ENCODE measurements around the gene GNG14. TPM values are rescaled to one million over a fixed set of nuclear protein-coding genes. Genes with fewer than 3 reads are reported as not detected.
"Not testable (repeated sequence)": the region's sequence is repeated elsewhere in the genome, so short reads cannot be mapped to it uniquely, and the experiment has no call there.

GNG14 gene
- total and polyA plus RNA-seq, 2 donors (not counting 1 experiment from before 2014, with no cell fraction given): not detected

GRCh38 chr19:12641456-12641855, 46.3 kb upstream of the GNG14 start:
- TF ChIP-seq EZH2 (IDR thresholded peaks at IDR 0.05; ENCODE audit: low read length, missing control alignments): no peak
- TF ChIP-seq, protein P1, sequence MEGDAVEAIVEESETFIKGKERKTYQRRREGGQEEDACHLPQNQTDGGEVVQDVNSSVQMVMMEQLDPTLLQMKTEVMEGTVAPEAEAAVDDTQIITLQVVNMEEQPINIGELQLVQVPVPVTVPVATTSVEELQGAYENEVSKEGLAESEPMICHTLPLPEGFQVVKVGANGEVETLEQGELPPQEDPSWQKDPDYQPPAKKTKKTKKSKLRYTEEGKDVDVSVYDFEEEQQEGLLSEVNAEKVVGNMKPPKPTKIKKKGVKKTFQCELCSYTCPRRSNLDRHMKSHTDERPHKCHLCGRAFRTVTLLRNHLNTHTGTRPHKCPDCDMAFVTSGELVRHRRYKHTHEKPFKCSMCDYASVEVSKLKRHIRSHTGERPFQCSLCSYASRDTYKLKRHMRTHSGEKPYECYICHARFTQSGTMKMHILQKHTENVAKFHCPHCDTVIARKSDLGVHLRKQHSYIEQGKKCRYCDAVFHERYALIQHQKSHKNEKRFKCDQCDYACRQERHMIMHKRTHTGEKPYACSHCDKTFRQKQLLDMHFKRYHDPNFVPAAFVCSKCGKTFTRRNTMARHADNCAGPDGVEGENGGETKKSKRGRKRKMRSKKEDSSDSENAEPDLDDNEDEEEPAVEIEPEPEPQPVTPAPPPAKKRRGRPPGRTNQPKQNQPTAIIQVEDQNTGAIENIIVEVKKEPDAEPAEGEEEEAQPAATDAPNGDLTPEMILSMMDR (conservative IDR thresholded peaks at IDR 0.05 in 1 of 2, IDR thresholded peaks at IDR 0.05 in 1 of 2; ENCODE audit: low read depth in 1 of 2, low read length in 2 of 2): no peak
- Histone ChIP-seq H3K27me3 (ENCODE audit: control insufficient read depth, insufficient read depth, low read length) (no peaks in the 10 kb centered on the region), H3K4me2 (ENCODE audit: extremely low read depth, insufficient read depth, low read length) (no peak overlapping the region), H3K4me1 (ENCODE audit: control insufficient read depth, extremely low read depth, insufficient read depth, low read length) (no peaks in the 10 kb centered on the region), H4K20me1 (ENCODE audit: control insufficient read depth, extremely low read depth, insufficient read depth, low read length) (no peaks in the 10 kb centered on the region), H2AFZ (ENCODE audit: low read length) (no peak overlapping the region), H3K9ac (ENCODE audit: insufficient read depth, low read length) (no peak overlapping the region), H3K79me2 (ENCODE audit: control insufficient read depth, insufficient read depth, low read length) (no peaks in the 10 kb centered on the region), H3K36me3 (ENCODE audit: control insufficient read depth, insufficient read depth, low read length) (no peaks in the 10 kb centered on the region), H3K9me3 (ENCODE audit: control insufficient read depth, insufficient read depth, low read depth, low read length) (no peaks in the 10 kb centered on the region), H3K4me3 (replicated peaks in 1 of 4; ENCODE audit: control extremely low read depth in 1 of 4, insufficient read depth in 1 of 4, low read depth in 3 of 4, low read length in 4 of 4) (no peak overlapping the region), H3K27ac (ENCODE audit: insufficient read depth, low read length) (no peak overlapping the region)
- DNase-seq (ENCODE audit: low read depth in 2 of 2): no peak

DNA sequence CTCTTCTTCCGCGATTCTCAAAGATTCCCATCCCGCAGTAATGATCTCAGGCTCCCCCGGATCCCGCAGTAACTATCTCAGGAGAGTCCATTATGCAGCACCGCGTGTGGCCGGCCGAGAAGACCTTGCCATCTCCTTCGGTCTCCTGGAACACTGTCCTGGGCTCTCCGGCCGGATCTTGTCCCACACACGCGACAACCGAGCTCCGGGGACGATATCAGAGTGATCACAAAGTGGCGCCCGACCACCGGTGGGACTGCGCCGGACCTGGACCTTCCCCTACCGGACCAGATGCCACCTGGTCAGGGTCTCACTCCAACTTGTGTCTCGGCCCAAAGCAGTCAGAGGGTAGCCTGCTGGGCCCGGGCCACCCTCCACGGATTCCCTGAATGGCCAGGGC, 45.3 kb upstream of the GNG14 start:
- H3K9ac ChIP-seq (ENCODE audit: insufficient read depth, low read length): no peak overlapping the region
- H2AFZ ChIP-seq (ENCODE audit: low read length): no peak overlapping the region
- TF ChIP-seq, protein P1 (conservative IDR thresholded peaks at IDR 0.05 in 1 of 2, IDR thresholded peaks at IDR 0.05 in 1 of 2; ENCODE audit: low read depth in 1 of 2, low read length in 2 of 2): no peak
- TF ChIP-seq EZH2 (IDR thresholded peaks at IDR 0.05; ENCODE audit: low read length, missing control alignments): no peak
- H3K79me2 ChIP-seq (ENCODE audit: control insufficient read depth, insufficient read depth, low read length): no peaks in the 10 kb centered on the region
- H3K4me3 ChIP-seq (replicated peaks in 1 of 4; ENCODE audit: control extremely low read depth in 1 of 4, insufficient read depth in 1 of 4, low read depth in 3 of 4, low read length in 4 of 4): no peak overlapping the region
- no peak for DNase-seq (ENCODE audit: low read depth in 2 of 2)
- no peaks in the 10 kb centered on the region for H3K4me1 ChIP-seq (ENCODE audit: control insufficient read depth, extremely low read depth, insufficient read depth, low read length)
- H3K9me3 ChIP-seq (ENCODE audit: control insufficient read depth, insufficient read depth, low read depth, low read length): no peaks in the 10 kb centered on the region
- no peak overlapping the region for H3K4me2 ChIP-seq (ENCODE audit: extremely low read depth, insufficient read depth, low read length)
- no peaks in the 10 kb centered on the region for H3K36me3 ChIP-seq (ENCODE audit: control insufficient read depth, insufficient read depth, low read length)
- H4K20me1 ChIP-seq (ENCODE audit: control insufficient read depth, extremely low read depth, insufficient read depth, low read length): no peaks in the 10 kb centered on the region
- no peak overlapping the region for H3K27ac ChIP-seq (ENCODE audit: insufficient read depth, low read length)
- H3K27me3 ChIP-seq (ENCODE audit: control insufficient read depth, insufficient read depth, low read length): no peaks in the 10 kb centered on the region

- H2AFZ ChIP-seq (ENCODE audit: low read length); H3K27me3 ChIP-seq (ENCODE audit: control insufficient read depth, insufficient read depth, low read length); H3K9me3 ChIP-seq (ENCODE audit: control insufficient read depth, insufficient read depth, low read depth, low read length); H3K79me2 ChIP-seq (ENCODE audit: control insufficient read depth, insufficient read depth, low read length); H3K4me2 ChIP-seq (ENCODE audit: extremely low read depth, insufficient read depth, low read length); H3K4me1 ChIP-seq (ENCODE audit: control insufficient read depth, extremely low read depth, insufficient read depth, low read length); H3K4me3 ChIP-seq (replicated peaks in 1 of 4; ENCODE audit: control extremely low read depth in 1 of 4, insufficient read depth in 1 of 4, low read depth in 3 of 4, low read length in 4 of 4); H3K36me3 ChIP-seq (ENCODE audit: control insufficient read depth, insufficient read depth, low read length); H3K27ac ChIP-seq (ENCODE audit: insufficient read depth, low read length); H4K20me1 ChIP-seq (ENCODE audit: control insufficient read depth, extremely low read depth, insufficient read depth, low read length); DNase-seq (ENCODE audit: low read depth in 2 of 2); H3K9ac ChIP-seq (ENCODE audit: insufficient read depth, low read length): not testable (repeated sequence)
These were observed 44.1 kb upstream of the GNG14 start for GRCh38 chr19:12643716-12644115.

Data from fibroblast of lung (primary cell).